GM19397 (cell line): ENCODE measurements around the gene TM4SF4.

ENCODE experiments used
- ATAC-seq: cut with Tn5 transposase; IDR thresholded peaks from one replicate; pipeline ENCODE4 v1.9.1; 2021; ENCODE audit warnings: mild to moderate bottlenecking, moderate library complexity; ENCODE audit not compliant: unreplicated experiment

TM4SF4 gene

DNA sequence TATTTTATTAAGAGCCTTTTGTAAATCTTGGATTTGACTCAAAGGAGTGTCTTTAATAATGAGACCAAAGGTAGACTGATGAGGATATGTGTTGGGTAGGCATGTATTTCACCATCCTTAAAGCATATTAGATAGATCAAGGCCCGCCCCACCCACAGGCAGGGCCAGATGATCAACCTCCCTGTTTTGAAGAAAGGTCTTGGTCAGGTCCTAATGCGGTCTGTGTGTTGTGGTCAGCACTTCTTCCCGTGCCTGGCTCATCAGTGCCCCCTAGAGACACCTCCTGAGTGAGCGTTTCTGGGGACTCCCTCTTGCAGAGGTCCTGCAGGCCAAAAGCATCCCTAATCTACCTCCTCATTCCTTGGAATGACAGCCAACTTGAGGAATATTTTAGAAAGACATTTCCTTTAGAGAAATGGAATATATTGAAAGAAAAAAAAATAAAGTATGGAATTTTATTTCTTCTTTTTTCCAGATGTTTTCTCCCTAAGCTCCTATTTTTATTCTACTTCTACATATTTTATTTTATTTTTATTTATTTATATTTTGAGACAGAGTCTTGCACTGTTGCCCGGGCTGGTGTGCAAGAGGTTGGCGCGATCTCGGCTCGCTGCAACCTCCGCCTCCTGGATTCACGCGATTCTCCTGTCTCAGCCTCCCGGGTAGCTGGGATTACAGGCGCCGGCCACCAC, 6.0 kb downstream of the TM4SF4 start:
- peak; percentile 96 for ATAC-seq

DNA sequence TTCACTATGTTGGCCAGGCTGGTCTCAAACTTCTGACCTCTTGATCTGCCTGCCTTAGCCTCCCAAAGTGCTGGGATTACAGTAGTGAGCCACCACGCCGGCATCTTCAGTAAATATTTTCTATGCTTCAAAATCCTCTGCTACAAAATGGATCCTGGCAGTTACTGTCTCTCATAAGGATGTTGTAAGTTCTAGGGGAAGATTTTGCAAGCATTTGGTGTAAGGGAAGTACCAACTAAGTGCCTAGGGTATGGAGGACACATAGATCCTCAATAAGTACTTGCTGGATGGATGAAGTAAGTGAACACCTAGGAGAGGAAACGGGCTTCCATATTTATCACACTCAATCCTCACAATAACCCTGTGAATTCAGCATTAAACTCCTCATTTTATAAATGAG, 6.6 kb downstream of the TM4SF4 start:
- ATAC-seq = no peak

- no peak for ATAC-seq
Observed at GRCh38 chr3:149481491-149481890, 7.0 kb downstream of the TM4SF4 start.

GRCh38 chr3:149486726-149487125, 12.2 kb downstream of the TM4SF4 start:
- ATAC-seq = no peak

GRCh38 chr3:149487598-149488197, 13.2 kb downstream of the TM4SF4 start:
- ATAC-seq = peak; percentile 79

DNA sequence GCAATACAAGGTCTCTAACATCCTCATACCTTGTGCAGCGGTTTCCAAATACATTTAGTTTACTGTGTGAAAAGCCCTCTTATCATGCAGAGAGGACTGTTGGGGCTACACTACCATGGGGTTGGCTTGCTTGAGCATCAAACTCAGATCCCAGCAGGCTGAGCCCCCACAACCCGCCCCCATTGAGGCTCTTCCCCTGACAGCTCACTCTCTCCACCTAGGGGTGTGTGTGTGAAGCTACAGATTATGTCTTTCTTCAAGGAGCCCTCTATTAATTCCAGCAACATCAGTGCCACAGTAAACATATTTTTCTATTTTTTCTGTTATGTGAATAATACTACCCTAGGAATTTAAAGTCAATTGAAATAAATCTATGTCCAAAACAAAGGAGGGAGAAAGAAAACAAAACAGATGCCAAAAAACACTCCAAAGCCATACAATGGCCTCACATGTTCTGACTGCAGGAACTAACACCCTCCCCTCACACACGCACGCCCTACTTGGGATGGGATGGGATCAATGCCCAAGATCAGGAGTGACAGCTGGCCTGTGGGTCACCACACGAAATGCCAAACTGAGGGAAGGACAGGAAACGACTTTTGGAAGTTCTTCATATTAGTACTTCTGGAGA, 14.7 kb downstream of the TM4SF4 start:
- no peak for ATAC-seq

DNA sequence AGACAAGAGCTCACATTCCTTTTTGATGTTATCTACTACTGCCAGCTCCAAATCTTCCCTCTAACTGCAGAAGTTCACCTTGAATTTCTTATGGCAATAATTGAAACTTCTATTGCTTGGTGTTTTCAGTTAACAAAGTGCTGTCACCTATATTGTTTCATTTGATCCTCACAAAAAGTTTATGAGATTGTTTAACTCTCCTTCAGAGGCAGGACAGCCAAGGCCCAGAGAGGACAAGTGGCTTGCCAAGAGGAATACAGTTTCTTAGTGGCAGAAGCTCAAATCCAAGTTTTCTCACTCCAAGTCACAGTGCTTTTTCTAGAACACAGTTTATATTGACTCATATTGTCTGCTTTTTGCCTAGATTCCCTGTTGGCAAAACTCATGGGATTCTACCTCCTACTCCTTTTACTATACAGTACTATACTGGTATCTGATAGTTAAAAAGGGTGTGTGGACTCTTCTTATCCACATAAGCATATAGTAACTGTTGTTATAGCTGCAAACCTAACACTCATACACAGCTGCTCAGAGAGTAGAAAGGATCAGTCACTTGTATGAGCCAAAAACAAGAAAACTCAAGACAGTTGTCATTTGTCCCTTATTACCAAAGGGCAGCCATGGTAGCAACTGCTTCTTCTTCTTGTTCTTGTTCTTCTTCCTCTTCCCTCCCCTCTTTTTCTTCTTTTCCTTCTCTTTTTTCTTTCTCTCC, 15.9 kb downstream of the TM4SF4 start:
- no peak for ATAC-seq

GRCh38 chr3:149493315-149494021, 19.0 kb downstream of the TM4SF4 start:
- ATAC-seq = no peak

DNA sequence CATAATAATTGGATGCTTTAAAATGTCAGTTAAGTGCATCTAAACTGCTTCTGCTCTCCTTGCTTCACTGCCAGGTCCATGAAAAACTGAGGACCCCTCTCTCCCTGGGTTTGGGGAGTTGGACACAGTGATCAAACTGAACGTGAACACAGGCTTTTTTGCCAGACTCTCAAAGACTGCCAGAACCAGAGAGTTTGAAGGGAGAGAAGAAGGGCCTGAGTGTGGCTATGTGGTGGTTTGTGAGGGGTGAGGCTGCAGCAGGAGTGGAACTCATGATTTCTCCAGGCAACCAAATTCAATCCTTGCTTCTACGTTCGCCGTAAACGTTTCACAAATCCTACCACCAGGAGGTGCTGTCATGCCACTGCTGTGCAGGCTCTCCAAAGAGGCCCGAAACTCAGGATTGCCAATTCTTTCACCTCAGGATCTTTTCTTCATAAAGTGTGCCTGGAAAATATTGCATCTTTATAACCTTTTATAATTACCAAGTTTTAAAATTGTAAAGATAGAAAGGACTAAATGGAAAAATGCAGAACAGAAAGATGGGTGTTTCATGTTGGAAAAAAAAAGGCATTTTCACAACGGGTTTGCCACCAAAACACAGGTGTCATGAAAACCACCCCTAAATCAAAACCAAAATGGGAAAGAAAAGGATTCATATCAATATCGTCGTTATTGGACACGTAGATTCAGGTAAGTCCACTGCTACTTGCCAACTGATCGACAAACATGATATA, 19.7 kb downstream of the TM4SF4 start:
- no peak for ATAC-seq

GRCh38 chr3:149494759-149495580, 20.5 kb downstream of the TM4SF4 start:
- ATAC-seq = no peak

DNA sequence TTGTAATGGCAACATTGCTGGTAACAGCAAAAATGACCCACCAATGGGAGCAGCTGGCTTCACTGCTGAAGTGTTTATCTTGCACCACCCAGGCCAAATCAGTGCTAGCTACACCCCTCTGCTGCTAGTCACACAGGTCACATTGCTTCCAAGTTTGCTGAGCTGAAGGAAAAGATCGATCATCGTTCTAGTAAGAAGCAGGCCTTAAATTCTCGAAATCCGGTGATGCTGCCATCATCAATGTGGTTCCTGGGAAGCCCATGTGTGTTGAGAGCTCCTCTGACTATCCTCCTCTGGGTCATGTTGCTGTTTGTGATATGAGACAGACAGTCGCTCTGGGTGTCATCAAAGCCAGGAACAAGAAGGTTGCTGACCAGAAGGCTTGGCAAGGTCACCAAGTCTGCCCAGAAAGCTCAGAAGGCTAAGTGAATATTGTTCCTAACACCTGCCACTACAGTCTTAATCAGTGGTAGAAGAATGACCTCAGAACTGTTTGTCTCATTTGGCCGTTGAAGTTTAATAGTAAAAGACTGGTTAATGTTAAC, 21.2 kb downstream of the TM4SF4 start:
- no peak for ATAC-seq

DNA sequence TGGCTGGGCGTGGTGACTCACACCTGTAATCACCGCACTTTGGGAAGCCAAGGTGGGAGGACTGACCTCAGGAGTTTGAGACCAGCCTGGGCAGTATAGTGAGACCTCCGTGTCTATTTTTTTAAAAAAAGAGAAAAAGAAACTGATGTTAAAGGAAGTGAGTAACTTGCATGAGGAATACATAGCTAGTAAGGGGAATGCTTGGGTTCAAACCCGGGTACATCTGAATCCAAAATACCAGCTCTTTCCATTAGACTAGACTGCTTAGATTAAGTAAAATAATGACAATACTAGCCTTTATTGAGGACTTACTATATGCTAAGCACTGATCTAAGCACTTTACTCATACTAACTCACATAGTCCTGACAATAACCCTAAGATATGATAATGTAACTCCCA, 22.4 kb downstream of the TM4SF4 start:
- ATAC-seq = no peak

- ATAC-seq = no peak
Observed at GRCh38 chr3:149497966-149498670, 23.6 kb downstream of the TM4SF4 start.

DNA sequence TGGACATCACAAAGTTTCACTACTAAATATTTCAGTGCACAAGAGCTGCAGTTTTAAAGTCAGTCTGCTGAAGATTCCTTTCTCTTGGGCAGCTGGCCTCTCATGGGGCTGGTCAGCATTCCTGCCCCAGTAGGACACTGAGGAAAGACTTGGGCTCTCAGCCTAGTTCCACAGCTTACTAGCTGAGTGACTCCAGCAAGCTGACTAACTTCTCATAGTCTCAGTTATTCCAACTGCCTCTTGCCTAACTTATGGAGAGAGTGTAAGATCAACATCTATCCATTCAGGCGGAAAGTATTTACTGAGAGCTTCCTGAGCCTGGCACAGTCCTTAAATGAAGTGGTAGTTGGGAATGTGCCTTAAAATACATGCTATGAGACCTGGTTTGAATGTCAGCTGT, 27.0 kb downstream of the TM4SF4 start:
- ATAC-seq = no peak

DNA sequence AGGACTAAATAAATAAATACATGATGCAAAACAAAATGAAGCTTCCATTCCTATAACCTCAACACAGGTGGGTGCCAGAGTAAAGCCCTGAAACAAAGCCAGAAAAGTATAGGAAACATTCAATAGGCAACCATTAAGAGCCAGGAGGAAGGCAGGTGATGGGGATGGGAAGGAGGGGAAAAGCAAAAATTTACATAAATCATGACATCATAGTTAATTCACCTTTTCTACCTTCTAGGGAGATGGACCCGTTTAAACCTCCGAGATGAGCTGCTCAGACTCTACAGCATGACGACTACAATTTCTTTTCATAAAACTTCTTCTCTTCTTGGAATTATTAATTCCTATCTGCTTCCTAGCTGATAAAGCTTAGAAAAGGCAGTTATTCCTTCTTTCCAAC, 27.9 kb downstream of the TM4SF4 start:
- ATAC-seq = no peak

- ATAC-seq = no peak
Observed at GRCh38 chr3:149506540-149506939, 32.0 kb downstream of the TM4SF4 start.

DNA sequence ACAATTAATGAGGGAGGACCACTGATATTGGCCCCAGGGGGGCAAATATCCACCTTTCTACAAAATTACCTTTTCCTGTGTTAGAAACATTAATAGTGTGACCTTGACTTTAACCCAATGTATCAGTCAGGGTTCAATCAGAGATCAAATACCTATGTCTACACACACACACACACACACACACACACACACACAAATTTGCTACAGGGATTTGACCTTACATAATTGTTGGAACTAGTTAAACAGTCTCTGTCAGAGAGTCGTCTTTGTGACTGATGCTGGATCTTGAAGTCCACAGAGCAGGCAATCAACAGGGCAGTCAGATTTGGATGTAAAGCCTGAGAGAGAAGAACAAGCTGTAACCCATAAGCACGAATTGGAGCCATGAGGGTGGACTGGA, 32.5 kb downstream of the TM4SF4 start:
- ATAC-seq = no peak

GRCh38 chr3:149507491-149508324, 33.2 kb downstream of the TM4SF4 start:
- ATAC-seq = no peak
